Measurements from ENCODE around the gene KLHDC8A. TPM values are rescaled to one million over a fixed set of nuclear protein-coding genes. Genes with fewer than 3 reads are reported as not detected.
A peak's percentile ranks its signal among the peaks of the same experiment; 100 is the strongest.

KLHDC8A gene
- total RNA-seq, 1 donor from 2014 or later: 0.12 TPM

DNA sequence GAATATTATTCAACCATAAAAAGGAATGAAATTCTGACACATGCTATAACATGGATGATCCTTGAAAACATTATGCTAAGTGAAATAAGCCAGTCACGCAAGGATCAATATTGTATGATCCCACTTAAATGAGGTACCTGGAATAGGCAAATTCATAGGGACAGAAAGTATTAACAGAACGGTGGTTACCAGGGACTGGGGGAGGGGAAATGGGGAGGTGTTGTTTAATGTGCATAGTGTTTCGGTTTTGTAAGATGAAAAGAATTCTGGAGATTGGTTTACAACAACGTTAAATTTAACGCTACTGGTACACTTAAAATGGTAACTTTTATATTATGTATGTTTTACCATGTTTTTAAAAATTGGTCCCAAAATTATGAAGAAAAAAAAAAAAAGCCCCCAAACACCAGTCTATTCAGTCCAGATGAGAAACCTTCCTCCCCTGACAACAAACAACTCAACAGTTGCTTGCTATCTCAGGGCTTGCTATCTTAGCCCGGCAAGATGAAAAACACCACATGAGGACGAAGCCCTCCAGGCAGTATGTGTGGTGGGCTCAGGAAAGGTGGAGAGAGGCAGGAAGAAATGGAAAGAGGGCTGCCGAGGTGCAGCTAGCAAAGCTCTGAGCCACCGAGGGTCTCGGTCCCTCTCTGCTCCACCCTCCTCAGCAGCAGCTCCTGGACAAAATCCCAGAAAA, 43.7 kb downstream of the KLHDC8A start:
- Mint-ChIP-seq H3K27me3 (ENCODE audit: low read depth) (no peaks in the 10 kb centered on the region), H3K36me3 (ENCODE audit: low read depth) (peaks cover 10% of the 10 kb centered on the region), H3K27ac (ENCODE audit: unreplicated experiment) (peak overlapping the region; percentile 22), H3K9me3 (ENCODE audit: low read depth) (no peaks in the 10 kb centered on the region), H3K4me3 (ENCODE audit: unreplicated experiment) (no peak overlapping the region), H3K4me1 (ENCODE audit: low read depth) (peaks cover 38% of the 10 kb centered on the region)
- TF ChIP-seq, protein P1, sequence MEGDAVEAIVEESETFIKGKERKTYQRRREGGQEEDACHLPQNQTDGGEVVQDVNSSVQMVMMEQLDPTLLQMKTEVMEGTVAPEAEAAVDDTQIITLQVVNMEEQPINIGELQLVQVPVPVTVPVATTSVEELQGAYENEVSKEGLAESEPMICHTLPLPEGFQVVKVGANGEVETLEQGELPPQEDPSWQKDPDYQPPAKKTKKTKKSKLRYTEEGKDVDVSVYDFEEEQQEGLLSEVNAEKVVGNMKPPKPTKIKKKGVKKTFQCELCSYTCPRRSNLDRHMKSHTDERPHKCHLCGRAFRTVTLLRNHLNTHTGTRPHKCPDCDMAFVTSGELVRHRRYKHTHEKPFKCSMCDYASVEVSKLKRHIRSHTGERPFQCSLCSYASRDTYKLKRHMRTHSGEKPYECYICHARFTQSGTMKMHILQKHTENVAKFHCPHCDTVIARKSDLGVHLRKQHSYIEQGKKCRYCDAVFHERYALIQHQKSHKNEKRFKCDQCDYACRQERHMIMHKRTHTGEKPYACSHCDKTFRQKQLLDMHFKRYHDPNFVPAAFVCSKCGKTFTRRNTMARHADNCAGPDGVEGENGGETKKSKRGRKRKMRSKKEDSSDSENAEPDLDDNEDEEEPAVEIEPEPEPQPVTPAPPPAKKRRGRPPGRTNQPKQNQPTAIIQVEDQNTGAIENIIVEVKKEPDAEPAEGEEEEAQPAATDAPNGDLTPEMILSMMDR (IDR thresholded peaks at IDR 0.05): no peak
- DNase-seq (ENCODE audit: low spot score): no peak

DNA sequence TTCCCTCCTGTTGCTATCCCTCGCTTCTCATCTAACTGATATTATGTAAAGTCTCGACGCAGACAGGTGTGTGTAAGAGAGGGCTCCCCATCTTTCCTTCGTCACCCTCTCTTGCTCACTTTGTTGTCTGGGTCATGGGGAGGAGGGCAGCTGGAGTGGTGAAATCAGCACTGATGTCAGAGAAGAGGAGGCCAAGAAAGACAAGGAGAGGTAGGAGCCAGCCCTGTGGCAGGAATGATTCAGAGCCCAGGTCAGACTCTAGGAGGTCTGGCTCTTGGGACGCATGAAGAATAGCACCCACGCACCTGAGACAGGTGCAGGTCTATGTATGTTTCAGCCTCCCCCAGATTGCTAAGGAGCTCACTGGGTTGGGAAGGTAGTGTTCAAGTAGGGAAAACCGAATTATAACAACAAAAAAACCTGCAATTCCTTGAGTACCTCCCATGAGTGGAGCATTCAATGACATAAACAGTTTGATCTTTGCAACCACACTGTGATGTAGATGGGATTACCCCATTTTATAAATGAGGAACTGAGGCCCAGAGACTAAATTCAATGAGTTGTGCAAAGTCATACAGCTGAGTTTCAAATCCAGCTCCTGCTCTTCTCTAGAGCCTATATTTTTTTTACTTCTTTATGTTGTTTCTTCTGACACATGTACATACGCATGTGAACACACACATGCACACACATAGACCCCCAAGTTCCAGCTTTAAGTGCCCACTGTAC, 45.6 kb downstream of the KLHDC8A start:
- Mint-ChIP-seq H3K4me3 (ENCODE audit: unreplicated experiment) (no peak overlapping the region), H3K4me1 (ENCODE audit: low read depth) (peaks cover 22% of the 10 kb centered on the region), H3K27me3 (ENCODE audit: low read depth) (no peaks in the 10 kb centered on the region), H3K36me3 (ENCODE audit: low read depth) (peaks cover 18% of the 10 kb centered on the region), H3K9me3 (ENCODE audit: low read depth) (no peaks in the 10 kb centered on the region), H3K27ac (ENCODE audit: unreplicated experiment) (no peak overlapping the region)
- DNase-seq (ENCODE audit: low spot score): no peak
- TF ChIP-seq, protein P1 (IDR thresholded peaks at IDR 0.05): no peak

DNA sequence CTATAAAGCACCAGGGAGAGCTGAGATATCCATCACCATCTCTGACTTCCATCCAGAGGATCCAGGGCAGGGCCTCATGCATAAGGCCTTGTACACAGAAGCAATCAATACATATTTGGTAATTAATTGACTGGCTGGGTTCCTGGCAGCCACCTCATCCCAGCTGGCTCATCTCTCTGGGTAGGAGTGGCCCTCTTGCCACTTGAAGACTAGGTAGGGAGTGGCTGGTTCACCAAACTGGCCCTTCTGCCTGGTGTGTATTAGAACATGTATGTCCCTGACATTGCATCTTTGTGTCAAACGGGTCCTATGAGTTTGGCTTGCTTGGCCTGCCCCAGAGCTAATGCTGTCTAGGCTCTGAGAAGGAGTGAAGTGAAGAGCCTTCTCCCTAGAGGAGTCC, 47.0 kb downstream of the KLHDC8A start:
- DNase-seq (ENCODE audit: low spot score): no peak

DNA sequence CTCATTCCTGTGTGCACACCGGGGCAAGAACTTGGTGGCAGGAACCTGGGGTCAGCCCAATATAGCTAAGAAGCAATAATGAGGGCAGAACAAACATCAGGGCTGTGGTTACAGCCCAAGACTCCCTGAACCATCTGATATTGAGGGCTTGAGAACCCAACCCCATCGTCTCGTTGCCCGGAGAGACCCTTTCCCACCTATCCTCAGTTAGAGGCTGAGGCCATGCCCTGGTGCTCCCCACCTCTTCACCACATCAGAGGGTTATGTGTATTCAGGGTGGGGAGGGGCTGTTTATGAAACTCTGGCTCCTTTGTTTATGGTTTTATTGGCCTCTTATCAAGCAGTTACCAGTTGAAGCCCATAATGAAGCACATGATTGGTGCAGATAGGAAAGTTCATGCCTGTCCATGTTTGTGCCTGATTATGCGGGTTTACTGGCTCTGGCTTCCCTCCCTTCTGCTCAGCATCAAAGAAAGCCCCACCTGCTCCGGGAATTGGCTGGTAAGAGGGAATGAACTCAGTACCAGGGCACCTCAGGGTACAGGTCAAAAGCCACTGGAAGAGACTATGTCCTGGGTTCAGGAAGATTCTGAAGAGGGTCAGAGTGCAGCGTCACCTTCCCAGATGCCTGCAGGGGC, 49.7 kb downstream of the KLHDC8A start:
- Mint-ChIP-seq H3K4me3 (ENCODE audit: unreplicated experiment) (no peak overlapping the region), H3K27me3 (ENCODE audit: low read depth) (no peaks in the 10 kb centered on the region), H3K27ac (ENCODE audit: unreplicated experiment) (no peak overlapping the region), H3K36me3 (ENCODE audit: low read depth) (peaks cover 34% of the 10 kb centered on the region), H3K4me1 (ENCODE audit: low read depth) (peaks cover 5% of the 10 kb centered on the region), H3K9me3 (ENCODE audit: low read depth) (no peaks in the 10 kb centered on the region)
- TF ChIP-seq, protein P1 (IDR thresholded peaks at IDR 0.05): no peak
- no peak for DNase-seq (ENCODE audit: low spot score)

More for the DNA sequence above, 47.0 kb downstream of the KLHDC8A start:
- Mint-ChIP-seq H3K36me3 (ENCODE audit: low read depth) (peaks cover 29% of the 10 kb centered on the region), H3K4me3 (ENCODE audit: unreplicated experiment) (no peak overlapping the region), H3K27ac (ENCODE audit: unreplicated experiment) (no peak overlapping the region), H3K27me3 (ENCODE audit: low read depth) (no peaks in the 10 kb centered on the region), H3K9me3 (ENCODE audit: low read depth) (no peaks in the 10 kb centered on the region), H3K4me1 (ENCODE audit: low read depth) (peaks cover 20% of the 10 kb centered on the region)
- TF ChIP-seq, protein P1 (IDR thresholded peaks at IDR 0.05): no peak

DNA sequence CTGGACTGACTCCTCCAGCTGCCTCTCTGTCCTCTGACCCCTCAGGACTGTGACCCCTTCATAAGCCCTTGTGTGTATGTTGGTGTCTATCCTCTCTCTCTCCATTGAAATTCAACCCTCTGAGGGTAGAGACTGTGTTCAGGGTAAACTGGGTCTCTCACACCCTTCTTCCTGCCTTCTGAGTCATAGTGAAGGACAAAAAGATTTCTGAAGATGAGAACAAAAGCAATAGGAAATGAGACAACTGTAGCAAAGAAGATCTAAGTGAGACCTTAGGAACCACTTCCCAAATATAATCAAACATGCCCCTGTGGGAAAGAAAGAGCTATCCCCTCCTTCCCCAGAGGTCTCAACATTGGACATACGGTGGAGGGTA, 52.0 kb downstream of the KLHDC8A start:
- Mint-ChIP-seq H3K36me3 (ENCODE audit: low read depth) (peaks cover 30% of the 10 kb centered on the region), H3K27ac (ENCODE audit: unreplicated experiment) (no peak overlapping the region), H3K4me3 (ENCODE audit: unreplicated experiment) (no peak overlapping the region), H3K27me3 (ENCODE audit: low read depth) (no peaks in the 10 kb centered on the region), H3K4me1 (ENCODE audit: low read depth) (peaks cover 27% of the 10 kb centered on the region), H3K9me3 (ENCODE audit: low read depth) (no peaks in the 10 kb centered on the region)
- TF ChIP-seq, protein P1 (IDR thresholded peaks at IDR 0.05): no peak
- no peak for DNase-seq (ENCODE audit: low spot score)

All from chondrocyte (in vitro differentiated cells).